Mucosa of rectum (tissue), 2 donors: Measurements from ENCODE around the gene ZNF618.

Experiments used
- H3K27ac ChIP-seq, 2 donors: one replicate each; pipeline ENCODE4 v1.7.0; 2013; ENCODE audit warnings: inconsistent platforms in 2 of 2, low read depth in 2 of 2, low read length in 2 of 2
- H3K27me3 ChIP-seq, 2 donors: one replicate each; pipeline ENCODE4 v1.7.0; 2013; ENCODE audit warnings: low read length in 2 of 2; ENCODE audit not compliant: control insufficient read depth in 2 of 2, insufficient read depth in 2 of 2
- H3K36me3 ChIP-seq, 2 donors: one replicate each; pipeline ENCODE4 v1.7.0; 2013; ENCODE audit warnings: low read length in 2 of 2; ENCODE audit not compliant: control insufficient read depth in 2 of 2, insufficient read depth in 2 of 2
- H3K4me1 ChIP-seq, 2 donors: one replicate each; pipeline ENCODE4 v1.7.0; 2013; ENCODE audit warnings: low read length in 2 of 2, mild to moderate bottlenecking in 1 of 2; ENCODE audit not compliant: control insufficient read depth in 2 of 2, insufficient read depth in 2 of 2
- H3K4me3 ChIP-seq, 2 donors: one replicate each; pipeline ENCODE4 v1.7.0; 2013; ENCODE audit warnings: low read length in 2 of 2
- H3K9ac ChIP-seq, 2 donors: one replicate each; pipeline ENCODE4 v1.7.0; 2013; ENCODE audit warnings: low read length in 2 of 2, low read depth in 1 of 2, mild to moderate bottlenecking in 1 of 2
- H3K9me3 ChIP-seq, 2 donors: one replicate each; pipeline ENCODE4 v1.7.0; 2013; ENCODE audit warnings: low read length in 2 of 2; ENCODE audit not compliant: control insufficient read depth in 2 of 2
- donor health status: healthy.
- donor health status: Normal muscosa, but diverticular disease.

ZNF618 gene

GRCh38 chr9:114091711-114092110 lies 215.6 kb downstream of the ZNF618 start:
- Histone ChIP-seq H3K4me1 (no peaks in the 10 kb centered on the region), H3K27ac (no peak overlapping the region), H3K9me3 (no peaks in the 10 kb centered on the region), H3K36me3 (peaks cover 3 to 9% of the 10 kb centered on the region in 2 donors), H3K9ac (no peak overlapping the region), H3K27me3 (no peaks in the 10 kb centered on the region), H3K4me3 (no peak overlapping the region)

DNA sequence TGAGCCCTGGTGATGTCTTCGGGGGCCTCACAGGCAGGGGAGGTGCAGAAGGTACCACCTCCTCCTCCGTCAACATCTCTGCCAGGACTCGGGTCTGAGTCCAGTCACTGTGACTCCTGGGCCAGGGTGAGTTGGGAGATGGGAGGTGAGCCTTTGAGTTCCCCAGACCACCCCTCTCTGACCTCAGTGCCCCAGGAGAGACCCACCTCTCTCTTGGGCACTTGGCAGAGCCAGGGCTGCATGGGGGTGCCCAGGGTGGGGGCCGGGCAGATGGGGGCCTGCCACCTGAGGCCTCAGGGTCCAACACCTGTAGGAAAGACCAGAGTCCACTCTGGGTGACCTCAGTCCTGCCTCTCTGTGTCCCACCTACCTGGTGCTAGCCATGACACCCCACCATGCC lies 216.2 kb downstream of the ZNF618 start:
- Histone ChIP-seq H3K36me3 (peaks cover 3 to 9% of the 10 kb centered on the region in 2 donors), H3K9me3 (no peaks in the 10 kb centered on the region), H3K4me3 (no peak overlapping the region), H3K9ac (no peak overlapping the region), H3K27me3 (no peaks in the 10 kb centered on the region), H3K4me1 (no peaks in the 10 kb centered on the region), H3K27ac (no peak overlapping the region)

GRCh38 chr9:114093031-114093471 lies 216.9 kb downstream of the ZNF618 start:
- Histone ChIP-seq H3K4me1 (peaks cover 5 to 6% of the 10 kb centered on the region in 2 donors), H3K9me3 (no peaks in the 10 kb centered on the region), H3K27me3 (no peaks in the 10 kb centered on the region), H3K36me3 (peaks cover 3 to 9% of the 10 kb centered on the region in 2 donors), H3K27ac (no peak overlapping the region), H3K9ac (no peak overlapping the region), H3K4me3 (no peak overlapping the region)

GRCh38 chr9:114093761-114094505 lies 217.8 kb downstream of the ZNF618 start:
- H3K9me3 ChIP-seq: no peaks in the 10 kb centered on the region
- H3K27ac ChIP-seq: no peak overlapping the region
- no peak overlapping the region for H3K4me3 ChIP-seq
- H3K27me3 ChIP-seq: no peaks in the 10 kb centered on the region
- no peak overlapping the region for H3K9ac ChIP-seq
- H3K36me3 ChIP-seq: peaks cover 3 to 9% of the 10 kb centered on the region in 2 donors
- H3K4me1 ChIP-seq: peaks cover 7% of the 10 kb centered on the region in 2 donors

- no peaks in the 10 kb centered on the region for H3K9me3 ChIP-seq
- peaks cover 8 to 13% of the 10 kb centered on the region in 2 donors for H3K4me1 ChIP-seq
- peaks cover 3 to 9% of the 10 kb centered on the region in 2 donors for H3K36me3 ChIP-seq
- H3K27ac ChIP-seq: no peak overlapping the region
- H3K27me3 ChIP-seq: no peaks in the 10 kb centered on the region
- H3K4me3 ChIP-seq: no peak overlapping the region
- H3K9ac ChIP-seq: no peak overlapping the region
These were observed 218.9 kb downstream of the ZNF618 start for GRCh38 chr9:114094971-114095370.

- peaks cover 8 to 13% of the 10 kb centered on the region in 2 donors for H3K4me1 ChIP-seq
- no peak overlapping the region for H3K27ac ChIP-seq
- no peak overlapping the region for H3K9ac ChIP-seq
- H3K4me3 ChIP-seq: no peak overlapping the region
- peaks cover 3 to 9% of the 10 kb centered on the region in 2 donors for H3K36me3 ChIP-seq
- H3K9me3 ChIP-seq: no peaks in the 10 kb centered on the region
- H3K27me3 ChIP-seq: no peaks in the 10 kb centered on the region
These were observed 220.0 kb downstream of the ZNF618 start for GRCh38 chr9:114096041-114096511.

DNA sequence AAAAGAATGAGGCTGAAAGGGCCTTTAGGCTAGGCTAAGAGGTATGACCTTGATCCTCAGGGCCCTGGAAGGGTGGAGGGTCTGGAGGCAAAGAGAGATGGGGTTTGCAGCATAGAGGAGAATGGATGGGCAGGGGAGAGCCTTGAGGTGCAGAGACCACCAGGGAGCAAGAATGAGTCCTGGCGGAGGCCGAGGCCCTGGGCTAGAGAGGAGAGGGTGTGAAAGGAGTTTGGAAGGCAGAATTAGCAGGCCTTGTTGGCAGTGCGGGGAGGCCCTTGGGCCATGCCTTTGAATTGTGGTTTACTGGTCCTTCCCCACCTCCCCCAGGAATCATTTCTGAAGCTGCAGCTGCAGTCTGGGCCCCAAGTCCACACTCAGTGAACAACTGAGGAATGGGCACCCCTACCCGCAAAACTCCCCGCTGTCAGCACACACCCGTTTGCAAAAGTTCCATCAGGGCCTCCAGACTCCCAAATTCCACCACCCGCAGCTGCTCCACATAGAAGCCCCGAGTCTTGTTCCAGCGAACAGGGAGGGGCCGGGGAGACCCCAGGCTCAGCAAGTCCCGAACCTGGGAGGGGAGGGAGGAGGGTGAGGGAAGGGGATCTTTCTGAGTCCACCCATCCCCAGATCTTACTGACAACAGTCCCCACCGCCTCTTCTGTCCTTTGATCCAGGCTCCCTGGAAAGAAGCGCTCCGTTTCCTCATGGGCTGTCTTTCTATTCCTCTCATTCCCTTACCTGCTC lies 220.9 kb downstream of the ZNF618 start:
- no peaks in the 10 kb centered on the region for H3K27me3 ChIP-seq
- H3K4me3 ChIP-seq: peak overlapping the region in 1 of 2 donors; percentile 59
- H3K27ac ChIP-seq: no peak overlapping the region
- H3K9ac ChIP-seq: no peak overlapping the region
- peaks cover 8 to 13% of the 10 kb centered on the region in 2 donors for H3K4me1 ChIP-seq
- H3K36me3 ChIP-seq: peaks cover 3 to 9% of the 10 kb centered on the region in 2 donors
- no peaks in the 10 kb centered on the region for H3K9me3 ChIP-seq

DNA sequence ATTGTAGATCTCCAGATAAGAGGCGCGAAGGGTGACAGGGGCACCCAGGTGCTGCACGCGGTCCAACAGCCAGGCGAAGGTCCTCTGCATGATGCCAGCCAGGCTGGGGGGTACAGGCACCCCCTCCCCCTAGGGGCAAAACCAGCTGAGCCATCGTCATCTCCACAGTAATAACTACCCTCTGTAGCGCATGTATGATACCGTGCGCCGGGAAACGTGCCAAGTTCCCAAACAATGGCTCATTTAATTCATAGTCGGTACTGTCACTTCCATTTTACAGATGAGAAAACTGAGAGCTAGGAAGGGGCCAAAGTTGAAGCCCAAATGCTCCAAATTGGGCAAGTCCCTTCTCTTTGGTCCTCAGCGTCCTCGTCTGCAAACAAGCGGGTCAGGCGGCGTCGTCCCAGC lies 221.5 kb downstream of the ZNF618 start:
- Histone ChIP-seq H3K4me1 (peaks cover 8 to 13% of the 10 kb centered on the region in 2 donors), H3K36me3 (peaks cover 3 to 9% of the 10 kb centered on the region in 2 donors), H3K27me3 (no peaks in the 10 kb centered on the region), H3K9me3 (no peaks in the 10 kb centered on the region), H3K9ac (peak overlapping the region in 1 of 2 donors; percentile 52), H3K27ac (peak overlapping the region in 1 of 2 donors; percentile 32), H3K4me3 (peak overlapping the region; percentile 56 to 59)

DNA sequence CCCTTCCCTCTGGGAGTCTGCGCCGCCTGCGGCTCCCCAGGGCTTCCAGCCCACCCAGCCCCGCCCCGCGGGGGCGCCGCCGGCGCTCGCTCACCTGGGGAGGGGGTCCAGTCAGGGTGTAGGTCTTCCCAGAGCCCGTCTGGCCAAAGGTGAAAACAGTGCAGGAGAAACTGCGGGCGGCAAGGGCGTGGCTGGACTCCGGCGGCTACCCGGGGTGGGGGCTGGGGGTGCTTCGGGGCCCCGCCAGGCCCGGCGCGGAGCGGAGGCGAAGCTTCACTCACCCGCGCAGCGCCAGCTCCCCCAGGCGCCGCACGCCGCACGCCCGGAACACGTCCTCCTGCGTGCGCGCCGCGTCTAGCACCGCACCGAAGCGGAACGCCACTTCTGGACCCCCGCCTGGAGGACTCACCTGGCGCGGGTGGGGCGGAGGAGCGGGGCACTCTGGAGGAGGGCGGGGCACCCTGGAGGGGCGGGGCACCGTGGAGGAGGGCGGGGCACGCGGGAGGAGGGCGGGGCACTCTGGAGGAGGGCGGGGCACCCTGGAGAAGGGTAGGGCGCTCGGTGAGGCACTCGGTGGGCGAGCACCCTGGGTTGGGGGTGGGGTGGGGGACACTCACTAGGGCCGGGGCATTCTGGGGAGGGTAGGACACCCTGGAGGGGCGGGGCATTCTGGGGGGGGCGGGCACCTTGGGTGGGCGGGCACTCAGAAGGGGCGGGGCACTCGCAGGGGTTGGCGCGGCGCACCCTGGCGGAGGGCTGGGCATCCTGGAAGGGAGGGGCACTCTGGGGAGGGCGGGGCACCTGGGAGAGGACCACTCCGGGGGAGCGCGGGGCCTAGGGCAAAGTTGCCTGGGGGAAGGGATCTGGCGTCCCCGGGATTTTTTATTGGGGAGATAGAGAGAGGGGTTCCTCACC lies 222.2 kb downstream of the ZNF618 start:
- Histone ChIP-seq H3K27me3 (no peaks in the 10 kb centered on the region), H3K4me1 (peaks cover 8 to 13% of the 10 kb centered on the region in 2 donors), H3K9ac (peak overlapping the region; percentile 32 to 52)

More for the DNA sequence above, 222.2 kb downstream of the ZNF618 start:
- H3K36me3 ChIP-seq: peaks cover 3 to 9% of the 10 kb centered on the region in 2 donors
- no peaks in the 10 kb centered on the region for H3K9me3 ChIP-seq
- H3K27ac ChIP-seq: peak overlapping the region; percentile 72
- H3K4me3 ChIP-seq: peak overlapping the region; percentile 56 to 64
